ENCODE results near the gene GAGE13.
"Not testable (repeated sequence)": the region's sequence is repeated elsewhere in the genome, so short reads cannot be mapped to it uniquely, and the experiment has no call there.

The GAGE13 gene

DNA sequence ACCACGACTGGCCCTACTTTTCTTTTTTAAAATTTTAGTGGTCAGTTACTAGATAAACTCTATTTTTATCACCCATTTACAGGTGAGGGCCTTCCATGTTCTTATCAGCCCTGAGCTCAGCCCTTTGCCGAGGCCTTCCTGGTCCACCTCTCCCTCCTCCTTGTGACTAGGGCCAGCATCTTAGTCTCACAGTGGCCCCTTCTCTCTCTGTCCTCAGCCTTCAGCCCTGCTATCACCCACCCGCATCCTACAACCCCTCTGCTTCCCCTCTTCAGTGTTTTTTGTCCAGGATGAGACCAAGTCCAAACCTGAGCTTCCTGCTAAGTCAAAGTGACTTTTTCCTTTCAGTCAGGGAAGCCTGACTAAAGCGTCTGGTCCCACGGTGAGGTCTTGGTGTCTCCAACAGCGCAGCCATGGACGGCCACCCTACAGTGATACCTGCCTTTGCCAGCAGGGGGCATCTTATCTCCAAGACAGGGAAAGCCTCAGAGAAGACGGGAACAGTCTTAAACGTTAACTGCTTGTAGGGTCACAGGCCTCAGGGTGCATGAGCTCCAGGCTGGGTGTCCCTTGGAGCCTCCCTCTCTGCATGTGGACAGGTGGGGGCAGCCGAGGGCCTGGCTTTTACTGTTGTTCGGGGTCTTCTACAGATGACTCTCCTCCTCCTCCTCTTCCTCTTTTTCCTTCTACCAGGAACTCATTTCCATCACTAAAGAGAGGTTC lies 39.6 kb upstream of the GAGE13 start:
- no peak overlapping the region for H3K4me3 ChIP-seq (ENCODE audit: low read length)
- TF ChIP-seq, protein P1, sequence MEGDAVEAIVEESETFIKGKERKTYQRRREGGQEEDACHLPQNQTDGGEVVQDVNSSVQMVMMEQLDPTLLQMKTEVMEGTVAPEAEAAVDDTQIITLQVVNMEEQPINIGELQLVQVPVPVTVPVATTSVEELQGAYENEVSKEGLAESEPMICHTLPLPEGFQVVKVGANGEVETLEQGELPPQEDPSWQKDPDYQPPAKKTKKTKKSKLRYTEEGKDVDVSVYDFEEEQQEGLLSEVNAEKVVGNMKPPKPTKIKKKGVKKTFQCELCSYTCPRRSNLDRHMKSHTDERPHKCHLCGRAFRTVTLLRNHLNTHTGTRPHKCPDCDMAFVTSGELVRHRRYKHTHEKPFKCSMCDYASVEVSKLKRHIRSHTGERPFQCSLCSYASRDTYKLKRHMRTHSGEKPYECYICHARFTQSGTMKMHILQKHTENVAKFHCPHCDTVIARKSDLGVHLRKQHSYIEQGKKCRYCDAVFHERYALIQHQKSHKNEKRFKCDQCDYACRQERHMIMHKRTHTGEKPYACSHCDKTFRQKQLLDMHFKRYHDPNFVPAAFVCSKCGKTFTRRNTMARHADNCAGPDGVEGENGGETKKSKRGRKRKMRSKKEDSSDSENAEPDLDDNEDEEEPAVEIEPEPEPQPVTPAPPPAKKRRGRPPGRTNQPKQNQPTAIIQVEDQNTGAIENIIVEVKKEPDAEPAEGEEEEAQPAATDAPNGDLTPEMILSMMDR (conservative IDR thresholded peaks at IDR 0.05; ENCODE audit: low read depth, low read length) = peak; percentile 68
- no peak for DNase-seq (ENCODE audit: low read depth)

DNA sequence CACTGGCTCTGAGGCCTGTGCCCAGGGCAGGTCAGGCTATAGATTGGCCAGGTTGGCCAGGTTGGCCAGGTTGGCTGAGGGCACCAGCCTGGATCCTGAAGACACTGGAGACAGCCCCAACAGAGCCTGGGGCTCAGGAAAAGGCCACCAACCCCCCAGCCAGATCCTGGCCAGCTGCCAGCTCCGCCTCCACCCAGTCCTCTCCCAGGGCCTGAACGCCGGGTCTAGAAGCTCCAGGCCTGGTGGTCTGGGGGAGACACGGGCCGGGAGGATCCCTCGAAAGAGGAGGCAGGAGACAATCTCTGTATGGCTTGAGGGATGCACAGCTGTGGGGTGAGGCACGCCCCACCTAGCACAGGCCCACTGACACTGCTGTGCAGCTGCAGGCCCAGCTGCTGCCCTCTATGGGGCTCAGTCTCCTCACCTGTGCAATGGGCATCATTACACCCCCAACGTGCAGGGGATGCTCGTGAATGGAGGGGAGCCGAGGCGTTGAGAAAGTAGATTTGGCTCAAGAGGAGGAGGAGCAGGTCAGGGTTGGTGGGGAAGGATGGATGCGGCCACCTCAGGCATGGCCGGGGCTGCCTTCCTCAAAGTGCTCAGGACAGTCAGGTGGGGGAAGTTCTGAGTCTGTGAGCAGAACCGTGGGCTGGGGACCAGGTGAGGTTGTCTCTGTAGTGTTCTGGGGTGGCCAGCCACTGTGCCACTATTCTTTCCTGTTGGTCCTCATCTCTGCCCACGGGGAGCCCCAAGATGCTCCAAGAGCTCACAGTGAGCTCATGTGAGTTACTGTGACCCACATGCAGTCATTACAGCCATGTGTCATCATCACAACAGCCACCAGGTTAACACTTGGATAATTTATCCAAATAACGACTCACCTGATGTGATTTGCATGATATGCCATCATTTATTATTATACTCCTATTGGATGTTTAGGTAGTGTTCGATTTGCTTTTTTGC lies 38.7 kb upstream of the GAGE13 start:
- TF ChIP-seq, protein P1 (conservative IDR thresholded peaks at IDR 0.05; ENCODE audit: low read depth, low read length) = no peak
- DNase-seq (ENCODE audit: low read depth) = no peak
- no peak overlapping the region for H3K4me3 ChIP-seq (ENCODE audit: low read length)

DNA sequence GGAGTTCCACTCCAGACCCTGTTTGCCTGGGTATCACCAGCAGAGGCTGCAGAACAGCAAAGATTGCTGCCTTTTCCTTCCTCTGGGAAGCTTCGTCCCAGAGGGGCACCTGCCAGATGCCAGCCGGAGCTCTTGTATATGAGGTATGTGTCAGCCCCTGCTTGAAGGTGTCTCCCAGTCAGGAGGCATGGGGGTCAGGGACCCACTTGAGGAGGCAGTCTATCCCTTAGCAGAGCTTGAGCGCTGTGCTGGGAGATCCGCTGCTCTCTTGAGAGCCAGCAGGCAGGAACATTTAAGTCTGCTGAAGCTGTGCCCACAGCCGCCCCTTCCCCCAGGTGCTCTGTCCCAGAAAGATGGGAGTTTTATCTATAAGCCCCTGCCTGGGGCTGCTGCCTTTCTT lies 32.1 kb upstream of the GAGE13 start:
- H3K4me3 ChIP-seq (ENCODE audit: low read length); DNase-seq (ENCODE audit: low read depth): not testable (repeated sequence)

DNA sequence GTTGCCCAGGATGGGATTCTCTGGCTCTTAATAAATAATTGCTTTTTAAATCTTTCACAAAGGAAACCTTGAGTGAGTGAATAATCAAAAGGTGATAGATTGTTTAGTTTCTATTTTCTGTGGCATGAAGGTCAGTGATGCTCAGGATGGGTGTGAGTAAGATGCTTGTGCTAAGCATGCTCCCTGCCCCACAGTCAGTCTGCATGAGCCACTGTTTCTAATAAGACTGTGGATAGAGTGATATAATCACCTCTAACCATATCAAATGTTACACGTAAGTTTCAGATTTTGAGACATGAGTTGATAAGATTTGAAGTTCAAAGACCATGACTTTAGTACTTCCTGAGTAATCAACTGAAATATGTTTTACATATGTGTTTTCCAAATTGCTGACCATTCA lies 30.7 kb upstream of the GAGE13 start:
- DNase-seq (ENCODE audit: low read depth) = no peak
- TF ChIP-seq, protein P1 (conservative IDR thresholded peaks at IDR 0.05; ENCODE audit: low read depth, low read length) = no peak

DNA sequence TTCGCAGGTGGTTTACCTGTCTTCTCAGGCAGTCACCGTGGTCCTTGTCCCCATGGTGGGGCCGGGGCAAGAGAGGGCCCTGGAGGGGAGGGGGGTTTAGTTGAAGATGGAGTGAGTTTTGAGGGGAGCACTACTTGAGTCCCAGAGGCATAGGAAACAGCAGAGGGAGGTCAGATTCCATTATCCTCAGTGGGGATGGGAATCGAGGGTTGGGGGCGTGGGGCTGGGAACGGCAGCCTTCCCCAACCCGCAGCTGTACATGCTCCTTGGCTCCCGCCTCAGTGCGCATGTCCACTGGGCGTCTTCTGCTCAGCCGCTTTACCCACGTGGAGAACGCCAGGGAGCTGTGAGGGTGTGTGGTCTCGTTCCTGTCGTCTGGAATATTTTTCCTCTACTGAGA lies 28.0 kb upstream of the GAGE13 start, which contains the start of gene GAGE10:
TSS of gene GAGE10 (plus strand) at position 301 of the 400 bp plus-strand sequence. CDS start 1,214 bp downstream, outside the sequence.
- no peak for DNase-seq (ENCODE audit: low read depth)
- H3K4me3 ChIP-seq (ENCODE audit: low read length) = no peak within 1 kb of the TSS
- TF ChIP-seq, protein P1 (conservative IDR thresholded peaks at IDR 0.05; ENCODE audit: low read depth, low read length) = no peak

More for the DNA sequence above, 30.7 kb upstream of the GAGE13 start:
- no peak overlapping the region for H3K4me3 ChIP-seq (ENCODE audit: low read length)

DNA sequence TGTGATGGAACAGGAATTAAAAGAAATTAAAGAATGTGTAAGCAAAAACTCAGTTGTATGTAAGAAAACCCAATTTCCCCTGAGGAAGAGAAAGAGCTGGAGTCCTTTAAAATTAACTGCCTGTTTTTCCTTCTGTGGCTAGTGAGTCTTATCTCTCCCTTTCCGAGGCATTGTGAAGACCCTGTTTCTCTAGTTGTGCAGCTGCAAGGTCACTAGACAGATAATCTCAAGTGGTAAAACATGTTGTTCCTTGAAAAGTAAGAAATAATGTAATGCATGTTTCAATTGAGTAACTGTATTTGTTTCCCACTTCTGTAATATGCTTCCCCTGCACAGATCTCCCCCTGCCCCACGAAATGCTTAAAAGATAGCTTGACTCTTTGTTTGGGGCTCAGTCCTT lies 23.6 kb upstream of the GAGE13 start:
- H3K4me3 ChIP-seq (ENCODE audit: low read length); DNase-seq (ENCODE audit: low read depth): not testable (repeated sequence)

DNA sequence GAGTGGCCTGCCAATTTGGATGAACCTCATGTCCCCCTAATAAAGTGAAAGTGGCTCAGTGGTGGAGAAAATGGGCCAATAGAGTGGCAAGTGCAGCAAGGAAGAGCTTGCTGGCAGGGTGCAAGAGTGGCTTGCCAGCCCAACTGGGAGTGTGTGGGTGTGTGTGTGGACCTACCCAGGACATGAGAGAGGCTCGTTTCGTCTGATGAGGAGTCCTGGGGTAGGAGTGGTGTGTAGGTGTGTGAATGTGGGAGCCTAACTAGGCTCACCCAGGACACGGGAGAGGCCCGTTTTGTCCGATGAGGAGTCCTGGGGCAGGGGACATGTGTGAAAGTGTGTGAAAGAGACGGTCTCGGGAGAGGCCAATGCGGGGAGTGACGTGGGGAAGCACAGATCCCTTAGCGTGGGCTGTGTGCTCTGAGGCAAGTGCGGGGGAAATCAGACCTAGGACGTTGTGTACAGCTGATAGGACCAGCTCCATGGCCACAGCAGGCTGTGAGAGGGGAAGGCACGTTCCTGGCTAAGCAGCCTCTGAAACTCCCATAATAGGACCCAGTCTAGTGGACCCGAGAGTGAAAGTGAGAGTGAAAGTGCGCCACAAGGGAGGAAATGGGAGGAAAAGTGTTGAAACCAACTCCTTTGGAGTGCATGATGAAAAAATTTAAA lies 22.6 kb upstream of the GAGE13 start:
- H3K4me3 ChIP-seq (ENCODE audit: low read length) = no peak overlapping the region
- TF ChIP-seq, protein P1 (conservative IDR thresholded peaks at IDR 0.05; ENCODE audit: low read depth, low read length) = no peak
- no peak for DNase-seq (ENCODE audit: low read depth)
